NCI-H748 (cell line): ENCODE data around the gene ABI1.
"Not testable (repeated sequence)": the region's sequence is repeated elsewhere in the genome, so short reads cannot be mapped to it uniquely, and the experiment has no call there.

ENCODE experiments used
- DNase-seq: peaks from one replicate; lab custom pipeline; 2025; ENCODE audit not compliant: unreplicated experiment; lab: John Stamatoyannopoulos, UW

ABI1 gene

DNA sequence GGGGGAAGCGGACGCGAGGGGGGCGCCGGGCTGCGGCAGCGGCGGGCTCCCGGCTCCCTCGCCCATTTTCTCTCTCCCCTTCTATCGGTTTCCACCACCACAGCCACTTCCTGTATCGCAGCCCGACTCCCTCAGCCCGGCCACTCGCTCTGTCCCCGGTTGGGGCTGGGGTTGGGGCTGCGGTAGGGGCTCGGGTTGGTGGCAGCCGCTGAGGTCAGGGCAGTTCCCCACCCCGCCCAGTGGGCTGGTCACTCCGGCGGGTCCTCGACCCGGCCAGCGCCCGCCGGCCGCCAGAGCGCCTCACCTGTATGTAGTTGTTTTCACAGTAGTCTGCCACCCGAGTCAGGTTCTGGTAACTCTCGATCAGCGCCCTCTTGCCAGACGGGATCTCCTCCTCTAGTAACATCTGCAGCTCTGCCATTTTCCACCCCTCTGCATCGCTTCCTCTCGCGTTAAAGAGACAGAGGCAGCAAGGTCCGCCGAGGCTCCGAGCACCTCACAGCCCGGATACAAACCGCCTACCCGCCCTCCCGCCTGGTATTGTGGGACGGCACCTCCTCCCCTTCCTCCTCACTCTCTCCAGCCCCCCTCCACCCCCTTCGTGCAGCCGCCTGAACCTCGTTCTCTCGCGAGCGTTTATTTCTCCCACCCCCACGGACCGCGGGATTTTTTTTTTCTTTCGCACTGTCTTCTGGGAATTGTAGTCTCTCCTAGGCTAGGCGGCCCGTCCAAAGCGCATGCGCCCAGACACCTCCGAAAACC is at the start of gene ABI1:
TSS of gene ABI1 (minus strand) at position 516 of the 762 bp plus-strand sequence. CDS start at position 421, 95 bp downstream.
- peak; percentile 96 for DNase-seq

DNA sequence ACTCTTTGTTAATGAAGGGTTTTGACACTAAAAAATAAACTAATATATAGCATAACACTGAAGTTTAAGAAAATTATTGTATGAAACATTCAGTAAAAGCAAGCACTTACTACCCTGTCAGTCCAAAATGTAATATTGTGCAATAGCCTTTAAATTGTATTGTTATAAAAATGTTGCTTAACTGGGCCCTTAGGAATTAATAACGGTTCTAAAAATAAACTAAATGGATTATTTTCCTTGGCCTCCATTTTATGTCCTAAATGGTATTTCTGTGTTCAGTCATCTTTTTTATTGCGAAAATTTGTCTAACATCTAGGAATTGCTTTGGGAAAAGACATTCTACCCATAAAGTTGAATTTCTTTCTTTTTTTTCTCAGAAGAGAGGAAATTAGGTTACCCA is 49.0 kb upstream of the ABI1 start:
- no peak for DNase-seq

DNA sequence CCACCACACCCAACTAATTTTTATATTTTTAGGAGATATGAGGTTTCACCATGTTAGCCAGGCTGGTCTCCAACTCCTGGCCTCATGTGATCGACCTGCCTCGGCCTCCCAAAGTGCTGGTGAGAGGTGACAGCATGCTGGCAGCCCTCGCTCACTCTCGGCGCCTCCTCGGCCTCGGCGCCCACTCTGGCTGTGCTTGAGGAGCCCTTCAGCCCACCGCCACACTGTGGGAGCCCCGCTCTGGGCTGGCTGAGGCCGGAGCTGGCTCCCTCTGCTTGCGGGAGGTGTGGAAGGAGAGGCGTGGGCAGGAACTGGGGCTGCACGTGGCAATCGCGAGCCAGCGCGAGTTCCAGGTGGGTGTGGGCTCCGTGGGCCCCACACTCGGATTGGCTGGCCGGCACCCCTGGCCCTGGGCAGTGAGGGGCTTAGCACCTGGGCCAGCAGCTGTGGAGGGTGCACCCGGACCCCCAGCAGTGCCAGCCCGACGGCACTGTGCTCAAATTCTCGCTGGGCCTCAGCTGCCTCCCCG is 44.6 kb upstream of the ABI1 start:
- DNase-seq: not testable (repeated sequence)

DNA sequence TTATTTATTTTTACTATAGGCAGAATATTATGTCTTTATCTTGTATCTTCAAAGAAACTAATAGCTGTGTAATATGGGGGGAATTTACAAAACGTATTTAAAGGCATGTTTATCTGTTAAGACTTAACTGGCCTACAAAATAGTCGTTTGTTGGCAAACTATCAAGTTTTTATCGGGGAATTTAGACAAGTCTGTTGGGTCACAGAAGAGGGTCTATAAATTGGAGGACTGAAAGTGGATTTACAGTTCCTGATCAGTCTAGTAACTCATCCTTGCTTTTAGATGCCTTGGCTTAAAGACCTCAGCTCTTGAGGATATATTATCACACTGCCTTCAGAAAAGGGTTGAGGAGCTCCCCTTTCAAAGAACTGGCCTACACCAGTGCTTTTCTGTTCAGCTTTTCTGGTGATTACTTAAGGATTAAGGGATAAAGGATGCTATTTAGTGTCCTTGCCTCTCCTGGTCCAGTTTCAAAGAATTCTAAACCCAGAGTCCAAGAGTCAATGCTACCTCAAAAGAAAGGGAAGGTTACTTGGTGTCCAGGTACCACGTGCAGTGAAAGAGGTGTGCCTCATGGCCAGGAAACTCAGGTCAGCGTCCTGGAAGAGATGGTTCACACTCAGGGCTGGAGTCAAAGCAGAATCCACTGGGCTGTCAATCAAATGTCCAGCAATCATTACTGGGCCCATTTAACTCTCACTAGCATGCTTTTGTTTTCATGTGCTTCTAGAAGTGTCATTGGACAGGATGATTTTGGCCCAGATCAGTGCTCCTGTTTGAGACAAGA is 42.9 kb upstream of the ABI1 start:
- no peak for DNase-seq

DNA sequence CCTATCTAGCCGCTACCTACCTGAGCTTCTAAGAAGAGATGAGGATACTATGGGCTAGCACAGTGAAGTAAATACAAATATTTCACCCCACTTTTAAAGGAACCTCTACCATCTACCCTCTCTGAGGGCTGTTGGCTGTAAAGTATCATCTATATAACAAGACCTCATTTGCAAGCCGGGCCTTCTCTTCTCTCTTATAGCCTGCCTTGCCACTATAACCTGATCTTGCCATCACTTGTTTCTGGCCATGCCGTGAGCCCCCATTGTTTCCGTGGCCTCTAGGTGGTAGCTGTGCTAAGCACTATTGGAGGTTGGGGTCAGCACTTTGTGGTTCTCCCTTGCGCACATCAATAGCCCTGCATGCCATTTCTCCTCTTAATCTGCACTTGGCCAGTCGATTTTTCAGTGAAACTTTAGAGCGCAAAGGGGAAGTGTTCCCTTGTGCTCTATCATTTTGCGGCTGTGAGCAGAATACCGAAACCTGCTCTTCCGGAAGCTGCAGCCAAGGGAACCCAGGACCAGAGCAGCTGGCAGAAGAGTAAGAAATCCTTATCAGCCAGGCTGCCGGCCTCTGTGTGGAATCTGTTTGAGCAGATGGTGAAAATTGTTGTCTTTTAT is 31.7 kb upstream of the ABI1 start:
- DNase-seq: not testable (repeated sequence)

DNA sequence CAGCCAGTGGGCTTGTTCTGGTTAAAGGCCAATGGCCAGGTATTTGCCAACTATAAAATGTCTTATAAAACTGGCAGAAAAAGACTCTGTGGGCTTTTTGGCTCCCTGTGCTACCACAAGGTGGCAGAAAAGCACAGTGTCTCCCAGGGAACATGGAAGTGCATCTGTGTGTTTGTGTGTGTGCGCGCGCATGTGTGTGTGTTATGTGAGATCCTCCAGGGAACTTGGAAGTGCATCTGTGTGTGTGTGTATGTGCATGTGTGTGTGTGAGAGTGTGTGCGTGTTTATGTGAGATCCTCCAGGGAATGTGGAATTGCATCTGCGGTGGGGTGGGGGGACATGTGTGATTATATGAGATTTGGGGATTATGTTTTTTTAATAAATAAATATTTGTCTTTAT is 30.2 kb upstream of the ABI1 start:
- DNase-seq: peak; percentile 71

DNA sequence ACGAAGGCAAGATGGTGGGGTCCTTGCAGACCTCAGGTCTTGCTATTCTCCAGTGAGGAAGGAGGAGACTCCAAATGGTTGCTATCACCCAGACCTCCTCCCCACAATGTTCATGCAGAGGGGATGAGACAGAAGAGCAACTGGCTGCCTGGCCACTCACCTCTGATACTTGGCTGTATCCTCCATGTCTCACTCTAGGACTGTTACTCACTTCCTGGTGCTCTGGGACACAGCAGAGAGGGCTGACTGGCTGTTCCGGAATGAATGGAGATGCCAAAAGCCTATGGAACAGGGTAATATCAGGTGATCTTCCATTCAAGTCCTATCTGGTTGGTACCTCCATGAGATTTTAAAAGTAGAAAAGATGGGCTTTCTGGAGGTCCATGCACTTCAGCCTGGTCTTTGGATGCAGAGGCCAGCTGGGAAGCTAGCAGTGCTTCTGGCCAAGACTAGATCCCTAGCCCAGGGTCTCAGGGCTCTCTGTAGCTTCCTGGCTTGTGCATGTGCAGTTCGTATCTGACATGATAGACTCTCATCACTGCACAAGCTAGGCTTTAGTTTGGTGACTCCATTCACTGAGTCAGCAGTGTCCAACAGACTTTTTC is 27.0 kb upstream of the ABI1 start:
- no peak for DNase-seq

DNA sequence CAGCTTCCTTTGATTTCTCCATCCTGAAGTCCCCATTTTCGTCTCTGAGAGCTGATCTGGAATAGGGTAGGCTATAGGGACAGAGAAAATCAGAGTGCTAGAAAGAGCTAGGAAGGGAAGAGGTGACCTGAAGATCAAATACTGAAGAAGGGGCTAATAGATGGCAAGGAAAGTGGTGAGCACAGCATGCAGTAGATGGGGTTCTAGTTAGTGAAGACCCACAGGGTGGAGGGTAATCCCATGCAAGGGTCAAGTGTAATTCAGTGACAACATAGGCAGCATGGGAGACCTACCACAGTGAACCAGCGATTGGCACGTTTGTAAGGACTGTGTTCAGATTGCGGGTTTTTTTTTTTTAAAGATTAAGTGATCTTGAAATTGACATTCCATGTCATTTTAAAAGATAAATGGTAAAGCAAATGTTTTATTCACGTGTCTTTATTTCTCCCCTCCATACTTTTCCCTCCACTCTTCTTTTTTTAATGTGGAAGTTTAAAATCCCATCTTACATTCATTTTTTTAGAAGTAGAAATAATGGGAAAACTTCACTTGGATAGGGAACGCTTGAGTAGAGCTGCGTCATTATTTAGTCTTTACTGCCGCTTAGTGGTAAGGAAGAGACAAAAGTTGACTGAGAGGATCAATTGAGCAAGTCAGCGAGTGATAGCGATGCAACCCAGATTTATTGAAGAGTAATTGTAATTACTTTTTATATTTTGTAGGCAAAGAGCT is 21.0 kb upstream of the ABI1 start:
- DNase-seq: peak; percentile 65

DNA sequence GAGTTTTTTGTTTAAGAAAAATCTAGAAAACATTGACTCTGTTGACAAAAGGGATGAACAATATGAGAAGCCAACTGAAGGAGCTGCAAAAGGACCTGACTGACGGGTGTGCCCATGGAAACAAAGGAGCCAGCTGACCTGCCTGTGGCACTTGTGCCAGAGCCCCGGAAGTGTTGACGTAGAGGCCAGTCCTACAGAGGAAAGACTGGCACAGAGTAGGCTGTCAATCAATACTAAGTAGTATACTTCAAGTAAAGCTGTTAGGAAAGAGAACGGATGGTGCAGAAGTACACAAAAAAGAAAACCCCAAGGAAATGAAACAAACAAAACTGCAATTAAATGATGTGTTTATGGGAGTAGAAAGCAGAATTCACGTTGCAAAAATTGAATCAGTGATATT is 19.0 kb upstream of the ABI1 start:
- DNase-seq: peak; percentile 74

DNA sequence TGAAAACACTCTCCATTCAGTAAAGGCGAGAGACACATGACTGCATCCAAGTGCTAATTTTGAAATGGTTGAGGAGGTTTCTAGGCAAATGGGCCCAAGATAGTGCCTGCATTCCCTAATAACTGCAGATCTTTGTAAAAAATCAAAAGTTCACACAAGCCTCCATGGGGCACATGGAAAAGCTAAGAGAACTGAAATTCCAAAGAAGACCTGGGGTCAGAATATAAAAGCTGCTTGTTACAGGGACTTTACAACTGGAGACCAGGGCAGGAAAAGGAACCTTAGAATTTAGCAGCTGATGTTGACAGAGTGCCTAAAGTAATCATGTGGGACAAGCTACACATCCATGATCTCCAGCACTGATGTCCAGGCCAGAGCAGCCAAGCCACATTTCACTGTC is 10.0 kb upstream of the ABI1 start:
- DNase-seq: no peak

DNA sequence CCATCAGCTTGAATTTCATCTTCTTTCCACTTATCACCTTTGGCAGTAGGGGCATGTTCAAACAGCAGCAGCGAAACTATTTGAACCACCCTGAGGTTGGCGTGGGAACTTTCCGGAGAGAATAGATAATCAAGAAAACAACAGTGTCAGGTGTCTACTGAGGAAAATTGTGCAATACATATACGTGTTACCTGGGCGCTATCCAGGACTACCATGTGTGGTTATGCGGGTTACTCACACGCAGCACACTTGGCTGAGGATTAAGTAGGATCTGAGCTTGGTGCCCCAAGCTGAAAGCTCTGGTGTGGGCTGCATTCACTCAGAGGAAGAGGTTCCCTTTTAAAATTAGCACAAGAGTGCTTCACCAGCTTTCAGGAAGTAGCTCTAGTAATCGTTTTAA is 8.8 kb upstream of the ABI1 start:
- no peak for DNase-seq

DNA sequence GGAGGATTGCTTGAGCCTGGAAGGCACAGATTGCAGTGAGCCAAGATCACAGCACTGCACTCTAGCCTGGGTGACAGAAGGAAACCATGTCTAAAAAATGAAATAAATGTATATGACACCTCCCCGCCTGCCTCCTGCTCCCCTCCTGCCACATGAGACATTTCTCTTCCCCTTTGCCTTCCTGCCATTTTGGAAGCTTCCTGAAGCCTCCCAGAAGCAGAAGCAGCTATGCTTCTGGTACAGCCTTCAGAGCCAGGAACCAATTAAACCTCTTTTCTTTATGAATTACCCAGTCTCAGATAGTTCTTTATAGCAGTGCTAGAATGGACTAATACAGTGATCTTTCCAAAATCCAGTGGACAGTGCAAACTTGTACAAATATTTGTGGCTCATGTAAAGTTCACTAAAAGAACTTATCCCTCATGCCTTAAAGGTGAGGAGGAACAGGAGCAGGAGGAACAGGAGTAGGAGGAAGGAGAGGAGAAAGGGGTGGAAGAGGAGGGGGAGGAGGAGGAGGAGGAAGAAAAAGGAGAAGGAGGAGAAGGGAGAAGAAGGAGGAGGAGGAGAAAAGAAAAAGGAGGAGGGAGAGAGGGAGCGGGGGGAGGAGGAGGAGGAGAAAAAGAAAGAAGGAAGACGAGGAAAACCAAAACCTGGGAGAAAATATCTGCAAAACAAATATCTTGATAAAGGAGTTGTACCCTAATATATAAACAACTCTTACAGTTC is 2.8 kb upstream of the ABI1 start:
- no peak for DNase-seq

DNA sequence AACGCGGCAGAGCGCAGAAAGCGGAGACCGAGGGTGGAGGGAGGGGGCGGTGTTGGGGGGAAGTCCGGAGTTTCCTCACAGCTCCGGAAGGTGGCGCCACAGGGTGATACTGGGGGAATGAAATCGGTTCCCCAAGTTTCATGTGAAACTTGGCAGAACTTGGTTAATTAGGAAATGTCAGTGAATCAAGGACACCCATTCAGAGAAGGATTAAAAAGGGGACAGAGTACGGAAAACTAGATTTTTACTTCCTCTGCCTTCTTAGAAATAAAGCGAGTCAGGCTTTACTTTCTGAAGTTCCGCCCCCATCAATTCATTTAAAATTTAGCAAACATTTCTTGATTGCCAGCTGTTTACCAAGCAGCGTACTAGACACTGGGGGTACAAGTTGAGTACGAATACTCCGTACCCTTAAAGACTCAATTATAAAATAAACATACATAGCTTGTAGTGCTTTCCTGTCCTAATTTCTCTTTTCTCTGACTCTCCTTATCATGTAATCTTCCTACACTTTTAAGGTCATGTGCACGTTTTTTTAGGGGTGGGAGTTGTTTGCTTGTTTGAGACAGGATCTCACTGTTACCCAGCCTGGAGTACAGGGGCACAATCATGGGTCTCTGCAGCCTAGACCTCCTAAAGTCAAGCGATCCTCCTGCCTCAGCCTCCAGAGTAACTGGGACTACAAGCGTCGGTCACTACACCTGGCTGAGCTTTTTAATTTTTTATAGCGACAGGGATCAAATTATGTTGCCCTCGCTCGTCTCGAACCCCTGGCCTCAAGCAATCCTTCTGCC is 644 bp upstream of the ABI1 start:
- no peak for DNase-seq

DNA sequence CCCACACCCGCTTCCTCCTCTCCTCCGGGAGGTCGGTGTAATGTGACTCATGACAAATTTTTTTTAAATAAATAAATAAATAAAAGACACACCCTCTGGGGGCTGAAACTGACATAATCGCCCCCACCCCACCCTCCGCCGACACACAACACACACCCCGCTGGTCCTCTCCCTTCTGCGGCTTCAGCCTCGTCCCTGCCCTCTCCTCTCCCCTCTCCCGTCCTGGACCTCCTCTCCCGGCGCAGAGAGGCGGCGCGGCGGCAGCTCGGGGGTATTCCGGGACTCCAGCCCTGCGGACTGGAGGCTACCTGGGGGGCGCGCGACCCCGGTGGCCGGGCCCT is 686 bp downstream of the ABI1 start:
- peak; percentile 44 for DNase-seq

DNA sequence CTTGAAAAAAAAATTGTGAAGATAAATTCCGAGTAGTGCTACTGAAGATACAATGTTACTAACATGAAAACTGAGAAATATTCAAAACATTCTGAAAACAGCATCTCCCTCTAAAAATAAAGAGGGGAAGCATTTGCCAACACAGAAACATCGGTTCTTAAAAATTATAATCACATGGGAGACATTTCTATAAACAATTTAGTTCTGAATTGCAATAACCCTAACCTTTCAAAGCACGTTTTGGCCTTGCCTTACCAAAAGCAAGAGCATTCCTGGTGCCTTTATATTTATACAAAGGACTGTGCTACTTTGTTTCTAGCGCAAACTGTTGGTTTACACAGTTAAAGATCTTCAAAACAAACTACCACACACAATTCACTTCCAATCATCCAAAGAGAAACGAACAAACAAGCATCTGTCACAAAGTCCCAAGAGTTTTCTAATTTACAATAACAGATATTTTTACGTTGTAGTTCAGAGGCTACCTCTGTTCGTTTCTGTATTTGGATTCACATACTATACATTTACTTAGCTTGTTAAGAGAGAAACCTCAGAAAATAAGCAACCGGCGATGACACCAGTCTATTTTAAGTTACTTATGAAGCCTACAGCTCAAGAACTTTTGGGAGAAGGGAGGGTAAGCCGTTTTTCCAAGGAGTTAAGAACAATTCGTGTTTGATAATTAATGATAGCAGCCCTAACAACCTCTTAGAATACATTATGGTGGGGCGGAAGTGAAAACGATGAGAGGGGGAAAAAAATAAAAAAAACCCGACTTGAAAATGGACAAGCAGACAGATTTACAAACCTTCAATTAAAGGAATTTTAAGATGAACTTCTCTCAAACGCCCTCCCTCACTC is 1.3 kb downstream of the ABI1 start:
- DNase-seq: no peak

DNA sequence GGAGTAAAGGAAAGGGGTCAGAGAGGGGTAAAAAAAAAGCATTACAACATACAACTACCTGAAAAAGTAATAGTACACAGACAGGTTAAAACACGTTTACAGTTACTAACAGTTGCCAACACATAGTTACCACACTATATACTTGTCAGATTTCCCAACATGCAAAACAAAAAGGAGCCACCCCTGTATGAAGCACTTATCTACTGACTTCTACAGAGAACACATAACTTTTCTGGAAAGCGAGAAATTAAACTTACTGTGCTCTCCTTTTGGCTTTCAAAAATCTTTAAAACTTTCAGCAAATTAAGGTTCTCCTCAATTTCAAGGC is 2.1 kb downstream of the ABI1 start:
- no peak for DNase-seq

DNA sequence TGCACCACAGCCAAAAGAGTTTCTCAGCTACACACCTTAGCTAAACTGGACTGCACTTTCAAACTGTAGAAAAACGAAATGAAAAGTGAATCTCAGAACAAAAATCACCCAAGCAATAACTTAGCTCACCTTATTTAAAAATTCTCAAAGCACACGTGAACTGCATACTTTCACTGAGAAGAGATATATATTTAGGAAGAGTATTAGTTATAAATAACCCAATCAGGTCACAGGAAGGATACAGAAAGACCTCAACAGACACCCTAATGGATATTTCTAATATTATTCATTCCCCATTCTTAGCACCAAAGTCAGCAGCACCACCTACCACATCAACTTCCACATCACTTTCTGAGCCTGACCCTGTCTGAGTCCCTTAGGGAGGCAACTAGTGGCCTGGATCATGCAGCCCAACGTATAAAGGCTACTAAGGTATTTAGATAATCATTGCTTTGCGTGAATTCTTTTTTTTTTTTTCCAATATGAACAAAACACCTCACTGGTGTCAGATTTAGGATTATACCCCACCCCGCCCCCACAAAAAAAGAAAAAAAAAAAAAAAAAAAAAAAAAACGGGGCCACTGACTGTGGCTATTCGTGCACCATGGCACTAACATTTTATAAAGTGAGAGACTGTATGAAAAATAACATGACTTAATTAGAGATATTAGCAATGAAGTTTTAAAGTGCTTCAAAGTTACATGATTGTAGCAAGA is 2.6 kb downstream of the ABI1 start:
- DNase-seq: no peak

DNA sequence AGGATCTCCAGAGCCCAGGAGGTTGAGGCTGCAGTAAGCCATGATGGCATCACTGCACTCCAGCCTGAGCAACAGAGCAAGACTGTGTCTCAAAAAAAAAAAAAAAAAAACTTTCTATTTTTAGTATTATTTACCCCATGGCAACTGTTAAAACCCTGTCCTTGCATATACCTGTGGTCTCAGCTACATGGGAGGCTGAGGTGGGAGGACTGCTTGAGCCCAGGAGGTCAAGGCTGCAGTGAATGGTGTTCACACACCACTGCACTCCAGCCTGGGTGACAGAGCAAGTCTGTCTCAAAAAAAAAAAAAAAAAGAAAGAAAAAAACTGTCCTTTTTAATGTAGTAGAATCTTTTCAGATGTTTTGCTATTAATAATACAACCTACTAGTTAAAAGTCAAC is 3.2 kb downstream of the ABI1 start:
- DNase-seq: not testable (repeated sequence)
